Medulla oblongata (tissue), 1 donor: ENCODE results near the gene ANKS1A.

Experiments
- DNase-seq: peaks from one replicate; pipeline ENCODE4 v3.0.0-alpha.2; 2015; ENCODE audit errors: extremely low spot score

ANKS1A gene

DNA sequence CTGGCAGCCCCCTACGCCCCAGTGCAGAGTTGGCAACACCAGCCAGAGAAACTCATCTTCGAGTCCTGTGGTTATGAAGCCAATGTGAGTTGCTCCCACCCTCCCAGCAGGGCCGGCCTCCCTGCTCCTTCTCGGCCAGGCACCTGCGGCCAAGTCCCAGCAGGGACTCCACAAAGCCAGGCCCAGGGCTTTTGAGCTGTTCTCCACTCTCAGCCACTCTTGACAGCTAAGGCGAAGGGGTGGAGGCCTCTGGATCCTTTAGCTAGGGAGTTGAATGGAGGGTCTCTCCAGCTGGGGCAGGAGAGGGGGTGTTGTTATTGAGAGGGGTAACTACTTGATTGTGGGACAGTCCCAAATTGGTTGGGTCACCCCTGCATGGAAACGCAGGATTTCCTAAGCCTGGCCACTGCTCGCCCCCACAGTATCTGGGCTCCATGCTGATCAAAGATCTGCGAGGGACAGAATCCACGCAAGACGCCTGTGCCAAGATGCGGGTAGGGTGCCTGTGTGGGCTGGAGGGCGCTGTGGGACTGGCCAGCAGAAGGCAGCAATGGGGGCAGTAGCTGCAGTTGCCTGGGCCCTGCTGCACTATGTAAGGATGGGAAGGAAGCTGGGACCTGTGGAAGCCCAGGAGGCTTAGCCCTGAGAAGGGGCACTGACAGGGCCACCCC lies 193.8 kb downstream of the ANKS1A start:
- no peak for DNase-seq

GRCh38 chr6:35083507-35083906 lies 194.5 kb downstream of the ANKS1A start:
- no peak for DNase-seq

DNA sequence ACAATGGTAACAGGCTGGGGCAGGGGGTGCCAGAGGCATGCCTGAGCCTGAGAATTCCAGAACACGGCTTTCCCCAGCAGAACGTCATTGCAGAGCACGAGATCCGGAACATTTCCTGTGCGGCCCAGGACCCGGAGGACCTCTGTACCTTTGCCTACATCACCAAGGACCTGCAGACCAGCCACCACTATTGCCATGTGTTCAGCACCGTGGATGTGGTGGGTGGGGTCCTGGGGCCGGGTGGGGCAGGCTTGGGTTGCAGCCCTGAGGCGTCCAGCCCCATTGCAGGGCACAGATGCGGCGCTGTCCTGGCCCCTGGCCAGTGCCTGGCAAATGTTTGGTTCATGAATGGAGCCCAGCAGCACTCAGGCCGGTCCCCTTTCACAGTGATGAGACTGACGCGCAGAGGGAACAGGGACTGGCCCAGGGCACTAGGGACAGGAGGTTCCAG lies 195.0 kb downstream of the ANKS1A start:
- no peak for DNase-seq

GRCh38 chr6:35084511-35085203 lies 195.6 kb downstream of the ANKS1A start:
- no peak for DNase-seq

- DNase-seq = no peak
Measured at GRCh38 chr6:35085359-35086281, 196.6 kb downstream of the ANKS1A start.

DNA sequence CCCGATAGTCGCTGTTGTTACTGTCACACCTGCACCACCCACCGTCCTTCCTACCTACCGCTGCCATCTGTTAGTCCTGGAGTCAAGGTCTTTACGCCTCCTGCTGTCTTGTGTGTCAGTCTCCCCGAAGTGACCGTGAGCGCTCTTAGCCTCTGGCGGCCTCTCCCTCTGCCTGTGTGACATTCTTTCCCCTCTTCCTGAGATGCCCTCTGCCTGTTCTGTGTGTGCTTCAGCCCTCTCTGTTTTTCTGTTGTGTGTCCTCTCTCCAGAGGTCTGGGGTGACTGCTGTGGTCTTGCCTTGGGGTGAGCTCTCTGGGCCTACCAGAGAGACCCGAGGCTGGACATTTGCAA lies 197.2 kb downstream of the ANKS1A start:
- DNase-seq = no peak

- DNase-seq = no peak
Measured at GRCh38 chr6:35086636-35087360, 197.7 kb downstream of the ANKS1A start.

- no peak for DNase-seq
Measured at GRCh38 chr6:35087361-35088280, 198.6 kb downstream of the ANKS1A start.

DNA sequence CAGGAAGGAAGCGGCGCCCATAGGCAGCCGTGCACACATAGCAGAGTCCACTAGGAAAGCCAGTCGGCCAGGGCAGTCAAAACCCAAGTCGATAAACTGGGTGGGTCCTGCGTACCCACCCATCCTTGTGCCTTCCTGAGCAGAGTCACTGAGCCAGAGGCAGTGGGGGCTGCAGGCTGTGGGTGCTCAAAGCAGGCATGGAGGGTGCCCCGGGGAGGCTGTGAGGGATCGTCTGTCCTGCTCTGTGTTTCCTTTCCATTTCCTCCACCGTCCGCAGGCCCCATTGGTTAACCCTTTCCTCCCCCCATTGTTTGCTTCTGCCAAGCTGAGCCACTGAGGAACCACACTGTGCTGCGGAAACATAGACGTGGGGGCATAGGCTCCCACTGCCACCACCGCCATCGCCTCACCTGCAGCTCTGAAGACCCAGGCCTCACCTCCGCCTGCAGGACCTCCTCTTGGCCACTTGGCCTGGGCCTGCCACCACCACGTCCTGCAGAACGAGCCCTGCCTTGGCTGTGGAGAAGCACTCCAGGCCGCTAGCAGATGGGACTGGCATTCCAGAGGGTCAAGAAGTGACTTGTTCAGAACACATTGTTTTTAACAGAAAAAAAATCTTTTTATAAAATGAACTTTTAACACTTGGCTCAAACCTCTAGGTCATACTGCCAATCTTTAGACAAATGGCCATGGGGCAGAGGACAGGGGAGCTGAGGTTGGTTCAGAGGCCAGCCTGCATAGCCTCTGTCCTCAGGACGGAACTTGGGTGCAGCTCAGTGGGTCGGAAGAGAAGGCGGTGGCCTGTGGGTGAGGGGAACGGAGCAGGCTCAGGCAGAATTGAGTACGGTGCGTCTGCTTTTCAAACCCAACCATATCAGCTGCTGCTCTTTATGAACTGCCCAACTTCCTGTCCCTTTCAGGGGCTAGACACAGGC lies 199.5 kb downstream of the ANKS1A start:
- DNase-seq = no peak

- no peak for DNase-seq
Measured at GRCh38 chr6:35089216-35089934, 200.3 kb downstream of the ANKS1A start.

DNA sequence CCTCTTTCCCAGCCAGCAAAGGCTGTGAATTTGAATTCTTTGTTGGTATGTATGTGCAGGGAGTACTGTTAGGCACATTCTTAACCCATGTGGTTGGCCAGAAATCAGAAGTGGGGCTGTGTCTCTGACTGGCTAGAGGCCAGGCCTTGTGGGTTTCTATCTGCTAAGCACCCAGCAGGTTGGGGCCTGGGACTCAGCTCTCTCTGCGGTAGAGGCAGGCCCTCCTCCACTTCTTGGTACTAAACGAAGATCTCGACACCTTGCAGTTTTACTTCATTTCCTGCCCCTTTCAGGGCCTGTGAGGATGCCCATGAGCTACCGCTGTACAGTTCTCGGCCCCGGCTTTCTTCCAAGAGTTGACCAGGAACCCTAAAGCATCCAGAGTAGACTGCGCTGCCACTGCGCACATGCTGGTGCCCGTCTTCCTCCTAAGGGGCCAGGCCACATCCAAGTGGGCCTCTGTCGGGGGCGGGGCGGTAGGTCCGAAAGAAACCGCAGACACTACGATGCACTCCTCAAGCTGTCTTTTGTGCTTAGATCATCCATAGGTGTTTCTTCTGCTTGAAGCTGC lies 201.0 kb downstream of the ANKS1A start:
- no peak for DNase-seq

DNA sequence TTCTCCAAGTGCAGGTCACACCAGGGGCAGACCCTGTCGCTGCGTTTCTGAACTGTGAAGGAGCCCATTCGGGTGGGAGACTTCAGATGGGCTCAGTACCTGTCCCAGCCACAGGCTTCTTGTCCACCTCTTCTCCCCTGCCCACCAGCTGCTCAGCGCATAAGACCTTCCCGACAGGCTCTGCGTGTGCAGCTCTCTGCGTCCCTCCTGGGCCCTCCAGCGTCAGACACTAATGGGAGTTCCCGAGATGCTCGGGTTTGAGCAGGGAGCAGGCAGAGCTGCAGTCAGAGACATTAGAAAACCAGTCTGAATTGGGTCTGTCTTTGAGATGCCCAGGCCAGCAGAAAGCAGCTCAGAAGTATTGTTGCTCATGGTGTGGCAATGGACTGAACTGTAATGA lies 201.7 kb downstream of the ANKS1A start:
- no peak for DNase-seq

- no peak for DNase-seq
Measured at GRCh38 chr6:35091346-35092083, 202.5 kb downstream of the ANKS1A start.

DNA sequence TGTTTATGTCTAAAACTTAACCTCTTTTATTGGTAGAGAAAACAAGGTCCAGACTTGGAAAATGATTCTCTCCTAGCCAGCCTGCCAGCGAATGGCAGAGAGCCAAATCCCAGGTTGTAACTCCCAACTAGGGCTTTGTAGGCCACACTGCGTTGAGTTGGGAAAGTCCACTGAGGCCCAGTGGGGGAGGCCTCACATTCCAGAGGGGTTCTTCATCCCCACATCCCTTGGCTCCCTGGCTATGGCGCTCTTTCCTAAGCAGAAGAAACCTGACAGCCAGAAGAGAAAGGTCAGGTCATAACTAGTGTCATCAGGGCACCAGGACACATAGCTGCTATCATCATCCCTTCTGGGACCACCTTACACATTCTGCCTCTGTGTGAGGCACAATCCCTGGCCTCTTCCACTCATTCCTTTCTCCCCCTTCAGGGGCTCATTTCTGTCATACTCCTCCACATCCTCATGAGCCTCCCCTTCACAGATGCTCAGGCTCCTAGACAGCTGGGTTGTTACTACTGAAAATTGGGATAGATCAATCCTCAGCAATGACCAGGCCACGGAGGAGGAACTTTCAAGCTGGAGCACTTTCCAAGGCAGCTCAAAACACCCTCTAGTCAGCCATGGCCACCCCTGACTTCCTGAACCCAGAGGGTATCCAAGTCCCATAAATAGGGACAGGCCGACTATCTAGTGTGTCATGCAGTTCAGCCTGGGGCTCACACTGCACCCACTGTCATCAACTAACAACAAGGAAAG lies 203.5 kb downstream of the ANKS1A start:
- no peak for DNase-seq

GRCh38 chr6:35093118-35093445 lies 204.0 kb downstream of the ANKS1A start:
- DNase-seq = no peak

DNA sequence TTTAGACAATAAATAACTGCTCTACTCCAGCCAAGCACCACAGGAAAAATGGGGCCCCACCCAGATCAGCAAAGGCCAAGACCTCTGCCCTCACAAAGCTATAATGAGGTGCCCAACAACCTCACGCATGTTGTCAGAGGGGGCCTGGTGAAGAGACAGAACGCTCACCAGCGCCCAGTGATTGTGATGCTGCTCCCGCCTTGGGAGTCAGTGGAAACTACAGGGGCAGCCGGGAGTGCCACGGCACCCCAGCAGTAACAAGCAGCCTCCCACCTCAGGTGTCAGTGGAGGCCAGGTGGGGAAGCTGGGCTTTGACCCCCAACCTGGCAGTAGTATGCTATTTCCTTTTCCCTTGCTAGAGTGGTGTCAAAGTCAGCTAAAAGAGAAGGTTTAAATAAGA lies 204.7 kb downstream of the ANKS1A start:
- DNase-seq = no peak

DNA sequence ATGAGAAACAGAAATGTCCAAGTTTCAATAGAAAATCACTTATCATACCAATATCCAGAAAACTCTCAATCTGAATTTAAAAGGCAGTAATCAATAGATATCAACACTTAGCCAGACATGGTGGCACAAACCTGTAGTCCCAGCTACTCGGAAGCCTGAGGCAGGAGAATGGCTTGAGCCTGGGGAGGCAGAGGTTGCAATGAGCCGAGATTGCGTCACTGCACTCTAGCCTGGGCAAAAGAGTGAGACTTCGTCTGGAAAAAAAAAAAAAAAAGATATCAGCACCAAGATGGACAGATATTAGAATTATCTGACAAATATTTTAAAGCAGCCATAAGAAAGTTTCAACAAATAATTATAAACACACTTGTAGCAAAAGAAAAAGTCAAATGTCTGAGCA lies 205.1 kb downstream of the ANKS1A start:
- DNase-seq = no peak
